HL-60 (cell line): Measurements from ENCODE around the gene CDH23.

ENCODE experiments used
- DNase-seq, 2 experiments: peaks; one replicate each; pipeline ENCODE4 v3.0.0-alpha.2; 2010 to 2020; ENCODE audit warnings: low read depth in 1 of 2, low spot score in 1 of 2
- H3K27ac ChIP-seq: fragments of 250-450 bp; sonication (Bioruptor Pico); replicated peaks from 2 replicates; pipeline ENCODE4 v1.5.1; 2020; ENCODE audit warnings: mild to moderate bottlenecking, moderate library complexity
- H3K27me3 ChIP-seq: fragments of 250-450 bp; sonication (Bioruptor Pico); 2 replicates; pipeline ENCODE4 v1.5.1; 2021; ENCODE audit warnings: mild to moderate bottlenecking, moderate library complexity; ENCODE audit not compliant: insufficient read depth, poor library complexity, severe bottlenecking
- H3K4me3 ChIP-seq: replicated peaks from 2 replicates; pipeline ENCODE4 v1.5.1; 2011; ENCODE audit warnings: mild to moderate bottlenecking, control low read depth, low read length; ENCODE audit not compliant: insufficient read depth
- CTCF ChIP-seq: IDR thresholded peaks from one replicate; pipeline ENCODE4 v1.5.1; 2011; ENCODE audit warnings: low read length, control low read depth, inconsistent platforms; ENCODE audit not compliant: insufficient read depth
- GABPA ChIP-seq: IDR thresholded peaks from 2 replicates; pipeline ENCODE4 v1.6.1; 2012; ENCODE audit warnings: low read depth
- POLR2AphosphoS5 ChIP-seq: IDR thresholded peaks from 2 replicates; pipeline ENCODE4 v1.6.1; 2012; ENCODE audit warnings: low read depth
- REST ChIP-seq: IDR thresholded peaks from 2 replicates; pipeline ENCODE4 v1.6.1; 2012; ENCODE audit warnings: low read depth; ENCODE audit not compliant: insufficient replicate concordance
- SPI1 ChIP-seq: IDR thresholded peaks from 2 replicates; pipeline ENCODE4 v1.6.1; 2012; ENCODE audit warnings: low read depth, mild to moderate bottlenecking, borderline replicate concordance

The CDH23 gene

GRCh38 chr10:71852355-71852937 lies 455.7 kb downstream of the CDH23 start:
- Histone ChIP-seq H3K27ac (peak overlapping the region; percentile 50), H3K27me3 (no peaks in the 10 kb centered on the region), H3K4me3 (no peak overlapping the region)
- TF ChIP-seq CTCF (no peak), GABPA (no peak), POLR2AphosphoS5 (peak; percentile 81), REST (no peak), SPI1 (peak; percentile 98)
- DNase-seq, result peak; percentile 91 to 94

- TF ChIP-seq POLR2AphosphoS5 (no peak), CTCF (no peak), REST (no peak), GABPA (no peak), SPI1 (no peak)
- DNase-seq, result no peak
- Histone ChIP-seq H3K27ac (no peak overlapping the region), H3K27me3 (no peaks in the 10 kb centered on the region), H3K4me3 (no peak overlapping the region)
These were observed 457.3 kb downstream of the CDH23 start for GRCh38 chr10:71854031-71854430.

- no peaks in the 10 kb centered on the region for H3K27me3 ChIP-seq
- no peak overlapping the region for H3K27ac ChIP-seq
- H3K4me3 ChIP-seq, result no peak overlapping the region
- no peak for TF ChIP-seq CTCF
- no peak for TF ChIP-seq REST
- TF ChIP-seq POLR2AphosphoS5, result no peak
- no peak for TF ChIP-seq GABPA
- TF ChIP-seq SPI1, result no peak
- no peak for DNase-seq
These were observed 459.9 kb downstream of the CDH23 start for GRCh38 chr10:71856619-71857018.
